Measurements from ENCODE around the gene PERM1.

- TF ChIP-seq POLR2A (IDR thresholded peaks at IDR 0.05; ENCODE audit: low read length) (no peak), GATA1 (IDR thresholded peaks at IDR 0.05; ENCODE audit: low read depth, low read length) (no peak)
Observed at GRCh38 chr1:1006305-1007159, 24.6 kb upstream of the PERM1 start.

Measured in erythroblast (primary cell).